GM12864 (cell line): ENCODE measurements around the gene NTRK3.

ENCODE experiments used
- DNase-seq: peaks from one replicate; pipeline ENCODE4 v3.0.0-alpha.2; 2011; ENCODE audit warnings: low read depth
- H3K4me3 ChIP-seq: 2 replicates; pipeline ENCODE4 v1.5.1; 2011; ENCODE audit warnings: mild to moderate bottlenecking, low read depth, low read length, control low read depth
- TF ChIP-seq, protein P1 (sequence below): IDR thresholded peaks from 2 replicates; pipeline ENCODE4 v1.5.1; 2011; ENCODE audit warnings: low read depth, mild to moderate bottlenecking, moderate library complexity, low read length, control low read depth, inconsistent platforms; ENCODE audit errors: missing control alignments

NTRK3 gene

DNA sequence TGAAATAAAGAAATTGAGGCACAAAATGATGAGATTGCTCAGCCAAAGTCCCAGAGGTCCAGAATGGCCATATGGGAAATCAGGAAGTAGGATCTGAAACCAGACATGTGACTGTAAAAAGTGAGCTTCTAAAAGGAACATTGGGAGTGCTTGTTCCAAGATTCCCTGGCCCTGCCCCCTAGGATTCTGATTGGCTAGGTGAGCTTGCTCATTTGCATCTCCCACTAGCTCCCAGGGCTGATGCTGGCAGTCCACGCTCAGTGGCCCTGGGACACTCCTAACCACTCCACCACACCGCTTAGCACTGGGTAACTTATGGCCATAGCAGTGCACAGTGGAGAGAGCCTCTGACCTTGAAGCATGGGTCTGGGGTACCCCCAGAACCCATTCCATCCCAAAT lies 326.7 kb downstream of the NTRK3 start:
- no peak overlapping the region for H3K4me3 ChIP-seq
- no peak for DNase-seq
- TF ChIP-seq, protein P1, sequence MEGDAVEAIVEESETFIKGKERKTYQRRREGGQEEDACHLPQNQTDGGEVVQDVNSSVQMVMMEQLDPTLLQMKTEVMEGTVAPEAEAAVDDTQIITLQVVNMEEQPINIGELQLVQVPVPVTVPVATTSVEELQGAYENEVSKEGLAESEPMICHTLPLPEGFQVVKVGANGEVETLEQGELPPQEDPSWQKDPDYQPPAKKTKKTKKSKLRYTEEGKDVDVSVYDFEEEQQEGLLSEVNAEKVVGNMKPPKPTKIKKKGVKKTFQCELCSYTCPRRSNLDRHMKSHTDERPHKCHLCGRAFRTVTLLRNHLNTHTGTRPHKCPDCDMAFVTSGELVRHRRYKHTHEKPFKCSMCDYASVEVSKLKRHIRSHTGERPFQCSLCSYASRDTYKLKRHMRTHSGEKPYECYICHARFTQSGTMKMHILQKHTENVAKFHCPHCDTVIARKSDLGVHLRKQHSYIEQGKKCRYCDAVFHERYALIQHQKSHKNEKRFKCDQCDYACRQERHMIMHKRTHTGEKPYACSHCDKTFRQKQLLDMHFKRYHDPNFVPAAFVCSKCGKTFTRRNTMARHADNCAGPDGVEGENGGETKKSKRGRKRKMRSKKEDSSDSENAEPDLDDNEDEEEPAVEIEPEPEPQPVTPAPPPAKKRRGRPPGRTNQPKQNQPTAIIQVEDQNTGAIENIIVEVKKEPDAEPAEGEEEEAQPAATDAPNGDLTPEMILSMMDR, result no peak

DNA sequence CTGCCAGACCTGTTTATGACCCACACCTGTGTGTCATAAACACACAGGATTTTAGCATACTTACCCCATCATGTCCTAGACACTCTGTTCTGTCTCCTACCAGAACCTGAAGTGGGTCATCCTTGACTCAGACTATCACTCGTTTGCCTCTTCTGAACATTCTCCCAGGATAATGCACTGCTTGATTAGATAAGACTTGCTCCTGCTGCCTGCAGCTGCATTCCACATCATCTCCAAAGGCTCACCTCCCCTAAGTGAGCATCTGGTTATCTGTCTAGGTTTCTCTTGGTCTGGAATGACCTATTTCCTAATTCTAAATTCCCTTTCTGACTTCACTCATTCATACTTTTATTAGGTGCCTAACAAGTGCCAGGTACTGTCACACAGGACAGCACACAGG lies 332.1 kb downstream of the NTRK3 start:
- no peak for DNase-seq
- H3K4me3 ChIP-seq, result no peak overlapping the region
- TF ChIP-seq, protein P1, result no peak

DNA sequence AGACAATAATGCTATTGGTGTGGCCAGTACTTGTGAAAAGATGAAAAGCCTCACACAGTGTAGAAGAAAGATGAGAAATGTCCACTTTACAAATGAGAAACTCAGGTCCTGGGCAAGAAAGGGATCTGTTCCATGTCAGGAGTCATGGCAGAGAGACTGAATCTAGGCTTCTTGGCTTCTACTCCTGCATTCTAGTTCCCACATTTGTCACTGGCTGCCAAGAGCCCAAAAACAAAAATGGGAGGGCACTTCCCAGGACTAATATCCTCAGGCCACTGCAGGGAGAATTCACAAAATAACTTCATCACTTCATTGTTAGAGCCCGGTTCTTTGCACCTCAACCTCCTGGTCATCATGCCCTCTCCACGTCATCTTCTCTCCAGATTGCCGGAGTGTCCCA lies 337.5 kb downstream of the NTRK3 start:
- no peak overlapping the region for H3K4me3 ChIP-seq
- TF ChIP-seq, protein P1, result no peak
- DNase-seq, result no peak

DNA sequence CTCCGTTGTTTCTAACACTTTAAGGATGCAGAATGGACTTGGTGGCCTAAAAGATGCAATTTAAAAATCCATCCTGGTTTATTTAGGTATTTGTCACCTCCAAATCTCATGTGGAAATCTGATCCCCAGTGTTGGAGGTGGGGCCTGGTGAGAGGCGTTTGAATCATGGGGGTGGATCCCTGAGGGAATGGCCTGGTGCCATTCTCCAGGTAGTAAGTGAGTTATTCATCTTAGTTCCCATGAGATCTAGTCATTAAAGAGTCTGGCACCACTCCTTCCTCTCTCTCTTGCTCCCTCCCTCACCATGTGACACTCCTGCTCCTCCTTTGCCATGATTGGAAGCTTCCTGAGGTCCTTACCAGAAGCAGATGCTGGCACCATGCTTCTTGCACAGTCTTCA lies 339.1 kb downstream of the NTRK3 start:
- TF ChIP-seq, protein P1, result no peak
- H3K4me3 ChIP-seq, result no peak overlapping the region
- no peak for DNase-seq

DNA sequence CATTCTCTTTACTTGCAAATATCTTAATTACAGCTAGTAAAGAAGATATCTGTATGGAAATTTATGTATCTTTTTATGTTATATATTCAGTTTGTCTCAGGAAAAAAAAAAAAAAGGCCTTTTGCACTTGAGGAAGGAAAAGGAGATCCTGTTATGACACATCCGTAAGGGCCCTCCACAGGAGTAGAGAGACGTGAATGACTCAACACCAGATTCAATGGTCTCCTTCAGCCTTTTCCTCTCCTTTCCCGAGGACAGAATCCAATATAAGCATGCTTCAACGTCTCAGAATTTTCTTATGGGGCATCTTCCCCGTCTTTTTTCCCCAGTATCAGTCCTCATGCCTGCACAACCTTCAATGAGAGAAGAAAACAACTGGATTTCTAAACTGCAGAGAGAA lies 340.3 kb downstream of the NTRK3 start:
- DNase-seq, result no peak
- H3K4me3 ChIP-seq, result no peak overlapping the region
- TF ChIP-seq, protein P1, result no peak

DNA sequence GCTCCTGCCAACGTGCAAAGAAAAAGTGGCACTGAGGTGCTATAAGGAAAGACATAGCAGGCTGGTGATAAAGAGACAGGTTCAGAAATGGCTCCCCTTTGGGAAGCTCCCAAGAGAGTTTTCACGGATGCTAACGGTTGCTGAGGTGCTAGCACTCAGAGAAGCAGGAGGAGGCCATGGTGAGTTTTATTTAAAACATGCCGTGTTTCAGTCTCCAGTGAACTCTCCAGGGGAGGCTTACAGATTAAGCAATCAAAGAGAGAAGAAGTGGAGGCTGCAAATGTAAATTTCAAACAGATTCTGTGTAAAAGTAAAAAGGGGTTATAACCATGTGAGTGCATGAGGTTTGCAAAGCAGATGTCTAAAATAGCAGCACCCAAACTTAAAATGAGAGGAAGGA lies 346.2 kb downstream of the NTRK3 start:
- no peak for DNase-seq
- TF ChIP-seq, protein P1, result no peak
- H3K4me3 ChIP-seq, result no peak overlapping the region

DNA sequence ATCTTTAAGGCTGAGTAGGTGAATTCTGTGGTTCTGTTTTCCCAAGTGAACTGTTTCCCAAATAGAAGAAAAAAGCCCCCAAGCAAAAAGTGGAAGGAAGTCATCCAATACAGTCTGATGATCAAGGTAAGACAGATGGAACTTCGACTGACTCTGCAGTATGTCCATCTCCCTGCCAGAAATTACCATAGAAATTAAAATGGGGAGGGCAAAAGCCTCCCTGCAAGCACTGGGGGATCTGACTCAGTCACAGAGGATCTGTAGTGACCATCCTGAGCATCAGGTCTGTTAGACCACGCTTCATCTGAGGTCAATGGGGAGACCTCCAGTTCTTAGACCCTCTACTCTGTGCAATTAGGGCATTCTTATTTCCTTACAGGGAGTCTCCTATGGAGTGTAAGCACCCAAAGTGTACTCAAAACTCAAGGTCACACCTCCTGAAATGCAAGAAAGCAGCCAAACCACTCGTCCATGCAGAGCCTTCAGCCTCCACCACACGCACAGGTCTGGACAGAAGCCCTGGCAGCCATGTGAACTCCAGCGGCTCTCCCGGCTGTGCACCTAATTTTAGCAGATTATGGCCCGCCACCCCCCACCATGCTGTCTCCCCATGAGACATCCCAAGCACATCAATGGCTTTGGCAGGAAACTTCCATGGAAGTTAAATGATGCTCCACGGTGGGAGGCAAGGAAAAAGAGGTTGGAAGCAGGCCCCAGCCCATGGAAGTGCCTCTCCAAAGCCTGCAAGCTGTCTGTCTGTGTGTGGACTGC lies 348.7 kb downstream of the NTRK3 start:
- TF ChIP-seq, protein P1, result no peak
- DNase-seq, result no peak

More for the DNA sequence above, 348.7 kb downstream of the NTRK3 start:
- H3K4me3 ChIP-seq, result no peak overlapping the region
